ENCODE data around the gene RABGAP1L.

RABGAP1L gene

DNA sequence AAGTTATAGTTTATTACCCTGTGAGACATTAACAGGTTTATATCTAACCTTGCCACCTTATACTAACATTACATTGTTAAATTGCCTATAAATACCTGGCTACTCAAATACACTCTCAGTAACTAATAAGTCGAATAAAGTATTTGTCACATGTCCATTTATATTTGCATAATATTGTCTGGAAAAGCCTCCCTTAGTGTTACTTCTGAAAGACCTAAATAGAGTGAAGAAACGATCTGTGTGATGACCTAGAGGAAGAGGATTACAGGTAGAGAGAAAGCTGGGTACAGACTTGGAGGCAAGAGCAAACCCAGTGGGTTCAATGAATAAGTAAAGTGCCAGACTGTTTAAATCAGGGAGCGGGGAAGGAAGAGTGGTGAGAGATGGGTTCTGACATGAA is 837.7 kb downstream of the RABGAP1L start:
- Mint-ChIP-seq H3K27me3 (ENCODE audit: low read depth, poor library complexity) (no peaks in the 10 kb centered on the region), H3K27ac (peak overlapping the region; percentile 12), H3K4me1 (peaks cover 15% of the 10 kb centered on the region), H3K36me3 (ENCODE audit: low read depth) (peaks cover 1% of the 10 kb centered on the region), H3K4me3 (peak overlapping the region; percentile 14), H3K9me3 (no peaks in the 10 kb centered on the region)
- DNase-seq: no peak
- TF ChIP-seq, protein P1, sequence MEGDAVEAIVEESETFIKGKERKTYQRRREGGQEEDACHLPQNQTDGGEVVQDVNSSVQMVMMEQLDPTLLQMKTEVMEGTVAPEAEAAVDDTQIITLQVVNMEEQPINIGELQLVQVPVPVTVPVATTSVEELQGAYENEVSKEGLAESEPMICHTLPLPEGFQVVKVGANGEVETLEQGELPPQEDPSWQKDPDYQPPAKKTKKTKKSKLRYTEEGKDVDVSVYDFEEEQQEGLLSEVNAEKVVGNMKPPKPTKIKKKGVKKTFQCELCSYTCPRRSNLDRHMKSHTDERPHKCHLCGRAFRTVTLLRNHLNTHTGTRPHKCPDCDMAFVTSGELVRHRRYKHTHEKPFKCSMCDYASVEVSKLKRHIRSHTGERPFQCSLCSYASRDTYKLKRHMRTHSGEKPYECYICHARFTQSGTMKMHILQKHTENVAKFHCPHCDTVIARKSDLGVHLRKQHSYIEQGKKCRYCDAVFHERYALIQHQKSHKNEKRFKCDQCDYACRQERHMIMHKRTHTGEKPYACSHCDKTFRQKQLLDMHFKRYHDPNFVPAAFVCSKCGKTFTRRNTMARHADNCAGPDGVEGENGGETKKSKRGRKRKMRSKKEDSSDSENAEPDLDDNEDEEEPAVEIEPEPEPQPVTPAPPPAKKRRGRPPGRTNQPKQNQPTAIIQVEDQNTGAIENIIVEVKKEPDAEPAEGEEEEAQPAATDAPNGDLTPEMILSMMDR (IDR thresholded peaks at IDR 0.05): no peak

DNA sequence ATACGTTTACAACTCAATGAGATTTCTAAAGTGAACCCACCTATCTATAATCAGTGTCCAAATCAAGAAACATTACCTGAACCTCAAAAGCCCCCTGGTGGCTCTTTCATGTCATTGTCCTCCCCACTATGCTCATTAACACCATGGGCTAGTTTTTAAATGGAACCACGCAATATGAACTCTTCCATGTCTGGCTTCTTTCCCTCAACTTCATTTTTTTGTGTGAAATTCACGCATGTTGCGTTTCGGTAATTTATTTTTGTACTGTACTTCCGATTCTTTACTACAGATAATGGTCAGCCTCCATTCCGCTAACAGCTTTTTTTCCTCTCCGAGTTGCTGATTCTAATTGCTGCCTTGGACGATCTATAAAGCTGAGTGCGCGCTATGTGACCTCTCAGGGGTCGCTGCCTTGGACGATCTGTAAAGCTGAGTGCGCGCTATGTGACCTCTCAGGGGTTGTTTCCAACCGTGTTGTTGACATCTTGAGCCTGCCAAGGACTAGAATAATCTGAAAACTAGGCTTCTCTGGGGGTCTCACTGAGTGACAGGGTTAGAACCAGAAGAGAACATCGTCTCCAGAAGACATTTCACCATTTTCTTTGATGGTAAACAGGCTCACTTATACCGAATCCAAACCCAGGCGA is 839.4 kb downstream of the RABGAP1L start:
- DNase-seq: peak; percentile 33
- TF ChIP-seq, protein P1 (IDR thresholded peaks at IDR 0.05): peak; percentile 81
- H3K27ac Mint-ChIP-seq: no peak overlapping the region
- H3K27me3 Mint-ChIP-seq (ENCODE audit: low read depth, poor library complexity): no peaks in the 10 kb centered on the region
- H3K36me3 Mint-ChIP-seq (ENCODE audit: low read depth): peaks cover 5% of the 10 kb centered on the region
- H3K9me3 Mint-ChIP-seq: no peaks in the 10 kb centered on the region
- peaks cover 30% of the 10 kb centered on the region for H3K4me1 Mint-ChIP-seq
- no peak overlapping the region for H3K4me3 Mint-ChIP-seq

GRCh38 chr1:174999216-174999935 is 840.1 kb downstream of the RABGAP1L start:
- TF ChIP-seq, protein P1 (IDR thresholded peaks at IDR 0.05): no peak
- Mint-ChIP-seq H3K4me3 (no peak overlapping the region), H3K27me3 (ENCODE audit: low read depth, poor library complexity) (no peaks in the 10 kb centered on the region)

GRCh38 chr1:174999936-175000696 is 840.8 kb downstream of the RABGAP1L start, which contains the start of gene CACYBP:
Gene CACYBP (plus strand): TSS chr1:174999947. CDS start chr1:175000181, 234 bp downstream.
- no peak within 1 kb of the TSS for H3K4me3 Mint-ChIP-seq
- peaks cover 11% of the 10 kb centered on the region for H3K36me3 Mint-ChIP-seq (ENCODE audit: low read depth)
- peak within 1 kb of the TSS; percentile 50 for H3K27ac Mint-ChIP-seq

More at GRCh38 chr1:174999216-174999935, 840.1 kb downstream of the RABGAP1L start:
- Mint-ChIP-seq H3K27ac (no peak overlapping the region), H3K9me3 (no peaks in the 10 kb centered on the region), H3K4me1 (peaks cover 31% of the 10 kb centered on the region), H3K36me3 (ENCODE audit: low read depth) (peaks cover 8% of the 10 kb centered on the region)
- DNase-seq: peak; percentile 96

DNA sequence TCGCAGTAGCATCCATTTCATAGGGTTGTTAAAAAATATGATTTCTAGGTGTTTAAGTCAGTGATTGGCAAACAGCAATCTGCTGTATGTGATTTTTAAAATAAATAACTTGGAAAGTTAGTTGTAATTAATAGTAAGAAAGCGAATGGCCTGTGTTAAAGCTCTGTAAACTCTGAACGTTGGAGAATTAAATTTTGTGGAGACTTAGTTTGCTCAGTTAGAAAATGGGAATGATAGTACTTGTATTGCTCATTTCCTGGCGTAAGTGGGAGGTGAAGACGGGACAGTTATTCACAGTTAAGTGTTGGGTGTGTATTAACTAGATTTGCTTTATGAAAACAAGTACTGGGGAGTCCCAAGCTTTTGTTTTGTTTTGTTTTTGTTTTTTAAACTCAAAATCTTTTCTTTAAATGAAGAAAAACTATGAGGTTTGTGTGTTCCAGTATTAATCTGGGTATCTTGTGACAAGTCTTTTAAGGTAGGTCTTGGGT is 841.4 kb downstream of the RABGAP1L start:
- DNase-seq: no peak
- Mint-ChIP-seq H3K9me3 (no peaks in the 10 kb centered on the region), H3K27ac (peak overlapping the region; percentile 50), H3K4me1 (peaks cover 31% of the 10 kb centered on the region), H3K4me3 (no peak overlapping the region), H3K36me3 (ENCODE audit: low read depth) (peaks cover 17% of the 10 kb centered on the region), H3K27me3 (ENCODE audit: low read depth, poor library complexity) (no peaks in the 10 kb centered on the region)
- TF ChIP-seq, protein P1 (IDR thresholded peaks at IDR 0.05): no peak

More at GRCh38 chr1:174999936-175000696, 840.8 kb downstream of the RABGAP1L start, which contains the start of gene CACYBP:
- Mint-ChIP-seq H3K9me3 (no peaks in the 10 kb centered on the region), H3K27me3 (ENCODE audit: low read depth, poor library complexity) (no peaks in the 10 kb centered on the region), H3K4me1 (peaks cover 31% of the 10 kb centered on the region)
- no peak for DNase-seq
- TF ChIP-seq, protein P1 (IDR thresholded peaks at IDR 0.05): no peak
